Body of pancreas (tissue), 4 donors: ENCODE measurements around the gene CDC42EP5. TPM values are rescaled to one million over a fixed set of nuclear protein-coding genes. Genes with fewer than 3 reads are reported as not detected.

ENCODE experiments used
- ATAC-seq: fragments of 150-250 bp; one replicate; pipeline ENCODE4 v1.9.1; 2016
- DNase-seq, 4 donors: peaks; one replicate each; pipeline ENCODE4 v3.0.0-alpha.2; 2019
- H3K27ac ChIP-seq, 4 donors: fragments of 200-600 bp; sonication (generic); 1 replicate in 3 of 4; 2 replicates in 1 of 4; pipeline versions ENCODE4 v1.5.1 to v1.6.1; 2016 to 2019; ENCODE audit warnings: mild to moderate bottlenecking in 1 of 4, mixed read lengths in 1 of 4, moderate library complexity in 1 of 4
- H3K27me3 ChIP-seq, 2 donors: fragments of 200-600 bp; sonication (generic); one replicate each; pipeline ENCODE4 v1.6.0; 2016; ENCODE audit warnings: mild to moderate bottlenecking in 1 of 2
- H3K36me3 ChIP-seq, 2 donors: fragments of 200-600 bp; sonication (generic); replicated peaks in 1 of 2; 2 replicates each; pipeline ENCODE4 v1.5.1; 2016; ENCODE audit warnings: low read depth in 2 of 2; ENCODE audit not compliant: insufficient read depth in 1 of 2
- H3K4me1 ChIP-seq: fragments of 200-600 bp; sonication (generic); one replicate; pipeline ENCODE4 v1.6.0; 2016
- H3K4me3 ChIP-seq, 2 donors: fragments of 200-600 bp; sonication (generic); 1 replicate in 1 of 2; 2 replicates in 1 of 2; pipeline ENCODE4 v1.5.1; 2016 to 2019
- H3K9me3 ChIP-seq, 3 donors: fragments of 200-600 bp; sonication (generic); 1 replicate in 2 of 3; 2 replicates in 1 of 3; pipeline ENCODE4 v1.5.1; 2016
- POLR2A ChIP-seq, 3 donors: fragments of 450-650 bp; IDR thresholded peaks; one replicate each; pipeline ENCODE4 v1.6.1; 2016; ENCODE audit warnings: antibody characterized with exemption in 3 of 3, mild to moderate bottlenecking in 2 of 3
- WGBS, 2 donors: methylation state at CpG; one replicate each; pipeline ENCODE4 v1.1.5; 2017; 5-methylcytosine and 5-hydroxymethylcytosine counted together
- intact Hi-C: fragments of 100-400 bp; cut with DNase I; formaldehyde crosslinking; loops from one replicate; pipeline ENCODE4 v1.15.1; 2023
- total RNA-seq, 2 donors: library from RNA; depleted of rRNA; stranded (reverse); fragments of >200 nt; gene quantifications; one replicate each; pipeline ENCODE4 v1.1.0, GENCODE V29; 2016
- TF ChIP-seq, protein P1 (sequence below), 7 experiments: fragments of 450-650 bp in 4 of 7; fragments of 200-600 bp in 3 of 7; sonication (generic) in 3 of 7; IDR thresholded peaks; one replicate each; pipeline ENCODE4 v1.5.1; 2016 to 2019; ENCODE audit warnings: antibody characterized with exemption in 7 of 7

The CDC42EP5 gene
- total RNA-seq, 2 donors from 2014 or later = 18.2 to 92.9 TPM

- no peak overlapping the region for H3K4me3 ChIP-seq
- 42 to 54% methylated on average over 6 to 9 of the region's 10 CpGs for WGBS, 2 donors
- H3K36me3 ChIP-seq = no peaks in the 10 kb centered on the region
- peaks cover 66% of the 10 kb centered on the region for H3K4me1 ChIP-seq
- no peaks in the 10 kb centered on the region for H3K27me3 ChIP-seq
- DNase-seq = no peak
- no peaks in the 10 kb centered on the region for H3K9me3 ChIP-seq
- peak; percentile 4 for ATAC-seq
- intact Hi-C loops = no loop called here
- TF ChIP-seq, protein P1, sequence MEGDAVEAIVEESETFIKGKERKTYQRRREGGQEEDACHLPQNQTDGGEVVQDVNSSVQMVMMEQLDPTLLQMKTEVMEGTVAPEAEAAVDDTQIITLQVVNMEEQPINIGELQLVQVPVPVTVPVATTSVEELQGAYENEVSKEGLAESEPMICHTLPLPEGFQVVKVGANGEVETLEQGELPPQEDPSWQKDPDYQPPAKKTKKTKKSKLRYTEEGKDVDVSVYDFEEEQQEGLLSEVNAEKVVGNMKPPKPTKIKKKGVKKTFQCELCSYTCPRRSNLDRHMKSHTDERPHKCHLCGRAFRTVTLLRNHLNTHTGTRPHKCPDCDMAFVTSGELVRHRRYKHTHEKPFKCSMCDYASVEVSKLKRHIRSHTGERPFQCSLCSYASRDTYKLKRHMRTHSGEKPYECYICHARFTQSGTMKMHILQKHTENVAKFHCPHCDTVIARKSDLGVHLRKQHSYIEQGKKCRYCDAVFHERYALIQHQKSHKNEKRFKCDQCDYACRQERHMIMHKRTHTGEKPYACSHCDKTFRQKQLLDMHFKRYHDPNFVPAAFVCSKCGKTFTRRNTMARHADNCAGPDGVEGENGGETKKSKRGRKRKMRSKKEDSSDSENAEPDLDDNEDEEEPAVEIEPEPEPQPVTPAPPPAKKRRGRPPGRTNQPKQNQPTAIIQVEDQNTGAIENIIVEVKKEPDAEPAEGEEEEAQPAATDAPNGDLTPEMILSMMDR (IDR thresholded peaks at IDR 0.05) = no peak
- H3K27ac ChIP-seq = peak overlapping the region; percentile 2 to 86 (median 74)
These were observed 40.9 kb downstream of the CDC42EP5 start for GRCh38 chr19:54432144-54432738.

GRCh38 chr19:54431255-54431838 lies 41.7 kb downstream of the CDC42EP5 start:
- H3K4me3 ChIP-seq = no peak overlapping the region
- H3K9me3 ChIP-seq = no peaks in the 10 kb centered on the region
- DNase-seq (peak; percentile 91 to 98 (median 96)), ATAC-seq (peak; percentile 83)
- no peaks in the 10 kb centered on the region for H3K36me3 ChIP-seq
- no peaks in the 10 kb centered on the region for H3K27me3 ChIP-seq
- 7 to 12% methylated on average over 11 of the region's 11 CpGs for WGBS, 2 donors
- intact Hi-C loops = no loop called here
- H3K4me1 ChIP-seq = peaks cover 64% of the 10 kb centered on the region
- TF ChIP-seq, protein P1 (IDR thresholded peaks at IDR 0.05) = peak in 2 of 7 experiments; percentile 3 to 20
- TF ChIP-seq POLR2A (IDR thresholded peaks at IDR 0.05) = peak; percentile 5 to 56 (median 55)
- peak overlapping the region; percentile 59 to 86 (median 74) for H3K27ac ChIP-seq

DNA sequence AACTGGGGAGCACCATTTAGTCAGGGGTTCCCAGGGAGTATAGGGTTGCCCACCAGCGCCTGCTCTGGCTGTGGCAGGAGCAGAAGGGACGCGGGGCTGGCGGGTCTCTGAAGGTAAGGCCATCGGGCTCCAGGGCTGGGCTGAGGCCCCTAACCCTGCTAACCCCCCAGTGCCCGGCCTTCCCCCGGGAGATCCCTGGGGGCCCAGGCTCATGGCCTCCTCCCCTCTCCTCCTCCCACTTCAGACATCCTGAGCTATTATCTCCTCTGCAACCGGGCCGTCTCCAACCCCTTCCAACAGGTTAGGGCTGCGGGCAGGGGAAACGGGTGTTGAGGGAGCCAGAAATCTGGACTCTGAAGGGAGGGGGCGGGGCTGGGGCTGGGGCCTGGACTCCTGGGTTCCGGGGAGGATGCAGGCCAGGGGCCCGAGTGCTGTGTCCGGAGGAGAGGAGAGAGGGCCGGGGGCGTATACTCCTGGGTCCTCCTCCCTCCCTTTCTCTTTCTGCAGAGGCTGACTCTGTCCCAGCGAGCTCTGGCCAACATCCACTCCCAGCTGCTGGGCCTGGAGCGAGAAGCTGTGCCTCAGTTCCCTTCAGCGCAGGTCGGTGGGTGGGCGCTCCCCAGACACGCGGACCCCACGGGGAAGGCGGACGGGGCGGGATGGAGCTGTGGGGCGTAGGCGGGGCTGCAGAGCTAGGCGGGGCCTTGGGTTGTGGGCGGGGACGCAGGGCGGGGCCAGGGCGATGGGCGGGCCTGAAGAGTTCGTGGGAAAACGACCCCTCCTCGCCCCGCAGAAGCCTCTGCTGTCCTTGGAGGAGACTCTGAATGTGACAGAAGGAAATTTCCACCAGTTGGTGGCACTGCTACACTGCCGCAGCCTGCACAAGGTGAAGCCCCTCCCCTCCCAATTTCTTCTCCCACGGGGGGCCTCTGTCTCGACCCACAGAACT lies 42.5 kb downstream of the CDC42EP5 start:
- intact Hi-C loops = no loop called here
- DNase-seq = peak; percentile 62 to 73 (median 71)
- 5 to 10% methylated on average over 22 to 41 of the region's 43 CpGs for WGBS, 2 donors

GRCh38 chr19:54429545-54430227 lies 43.4 kb downstream of the CDC42EP5 start:
- TF ChIP-seq POLR2A (IDR thresholded peaks at IDR 0.05) = no peak
- TF ChIP-seq, protein P1 (IDR thresholded peaks at IDR 0.05) = no peak
- no peaks in the 10 kb centered on the region for H3K9me3 ChIP-seq
- no peaks in the 10 kb centered on the region for H3K27me3 ChIP-seq
- H3K36me3 ChIP-seq = no peaks in the 10 kb centered on the region
- DNase-seq (no peak), ATAC-seq (no peak)
- 33 to 44% methylated on average over 6 to 13 of the region's 13 CpGs for WGBS, 2 donors
- no peak overlapping the region for H3K4me3 ChIP-seq
- H3K27ac ChIP-seq = peak overlapping the region in 3 of 4 donors; percentile 68 to 86 (median 80)
- intact Hi-C loops = no loop called here
- H3K4me1 ChIP-seq = peaks cover 47% of the 10 kb centered on the region

More for the DNA sequence above, 42.5 kb downstream of the CDC42EP5 start:
- peak overlapping the region; percentile 59 to 86 (median 74) for H3K27ac ChIP-seq
- no peaks in the 10 kb centered on the region for H3K9me3 ChIP-seq
- peaks cover 56% of the 10 kb centered on the region for H3K4me1 ChIP-seq
- H3K36me3 ChIP-seq = no peaks in the 10 kb centered on the region
- H3K4me3 ChIP-seq = no peak overlapping the region
- TF ChIP-seq, protein P1 (IDR thresholded peaks at IDR 0.05) = peak; percentile 13 to 46 (median 32)
- peak in 1 of 3 donors; percentile 19 for TF ChIP-seq POLR2A (IDR thresholded peaks at IDR 0.05)
- H3K27me3 ChIP-seq = no peaks in the 10 kb centered on the region
- peak; percentile 56 for ATAC-seq
